Gastroesophageal sphincter (tissue), 3 donors: ENCODE measurements around the gene CACFD1.

Experiments used
- CTCF ChIP-seq, 4 experiments: fragments of 200-600 bp in 2 of 4; fragments of 450-650 bp in 2 of 4; sonication (generic) in 1 of 4; IDR thresholded peaks; one replicate each; pipeline ENCODE4 v1.5.1; 2017 to 2019; ENCODE audit warnings: antibody characterized with exemption in 4 of 4, mild to moderate bottlenecking in 2 of 4, moderate library complexity in 2 of 4
- POLR2AphosphoS5 ChIP-seq: sonication (generic); formaldehyde crosslinking; IDR thresholded peaks from one replicate; pipeline ENCODE4 v1.6.1; 2017; ENCODE audit warnings: antibody characterized with exemption

GRCh38 chr9:133464638-133465037, 4.9 kb downstream of the CACFD1 start:
- TF ChIP-seq CTCF (IDR thresholded peaks at IDR 0.05): no peak
- no peak for TF ChIP-seq POLR2AphosphoS5
